LoVo (cell line): ENCODE data around the gene FBXL17.
"Not testable (repeated sequence)": the region's sequence is repeated elsewhere in the genome, so short reads cannot be mapped to it uniquely, and the experiment has no call there.

Experiments used
- DNase-seq: peaks from one replicate; pipeline ENCODE4 v3.0.0-alpha.2; 2016; ENCODE audit warnings: low spot score

The FBXL17 gene

GRCh38 chr5:108381954-108382783 is at the start of gene FBXL17:
Gene FBXL17 (minus strand): TSS chr5:108382098.
- DNase-seq: peak; percentile 95

GRCh38 chr5:108430931-108431608 is 49.2 kb upstream of the FBXL17 start:
- DNase-seq: no peak

- no peak for DNase-seq
Measured at GRCh38 chr5:108421713-108422112, 39.8 kb upstream of the FBXL17 start.

GRCh38 chr5:108420755-108421154 is 38.9 kb upstream of the FBXL17 start:
- DNase-seq: no peak

GRCh38 chr5:108420158-108420557 is 38.3 kb upstream of the FBXL17 start:
- no peak for DNase-seq

GRCh38 chr5:108418197-108418596 is 36.3 kb upstream of the FBXL17 start:
- DNase-seq: no peak

GRCh38 chr5:108417166-108417670 is 35.3 kb upstream of the FBXL17 start:
- no peak for DNase-seq

- no peak for DNase-seq
Measured at GRCh38 chr5:108415726-108416125, 33.8 kb upstream of the FBXL17 start.

GRCh38 chr5:108409786-108410185 is 27.9 kb upstream of the FBXL17 start:
- DNase-seq: no peak

- DNase-seq: not testable (repeated sequence)
Measured at GRCh38 chr5:108405201-108405600, 23.3 kb upstream of the FBXL17 start.

GRCh38 chr5:108398964-108399363 is 17.1 kb upstream of the FBXL17 start:
- DNase-seq: no peak

GRCh38 chr5:108396837-108397236 is 14.9 kb upstream of the FBXL17 start:
- DNase-seq: not testable (repeated sequence)

- DNase-seq: no peak
Measured at GRCh38 chr5:108387758-108388157, 5.9 kb upstream of the FBXL17 start.

GRCh38 chr5:108386345-108387061 is 4.6 kb upstream of the FBXL17 start:
- no peak for DNase-seq

- DNase-seq: no peak
Measured at GRCh38 chr5:108384741-108385140, 2.8 kb upstream of the FBXL17 start.

- DNase-seq: no peak
Measured at GRCh38 chr5:108382784-108383330, 959 bp upstream of the FBXL17 start.

- peak; percentile 57 for DNase-seq
Measured at GRCh38 chr5:108381350-108381953, 446 bp downstream of the FBXL17 start.

GRCh38 chr5:108380531-108381349 is 1.2 kb downstream of the FBXL17 start:
- no peak for DNase-seq

- no peak for DNase-seq
Measured at GRCh38 chr5:108379722-108380530, 2.0 kb downstream of the FBXL17 start.

GRCh38 chr5:108375768-108376167 is 6.1 kb downstream of the FBXL17 start:
- DNase-seq: no peak
